GM23338 (cell line): ENCODE measurements around the gene LITAF. TPM values are rescaled to one million over a fixed set of nuclear protein-coding genes. Genes with fewer than 3 reads are reported as not detected.

ENCODE experiments used
- ATAC-seq: fragments of 200-7000 bp; cut with Tn5 transposase; 3 replicates; pipeline ENCODE4 v1.9.1; 2020
- DNase-seq: peaks from one replicate; pipeline ENCODE4 v3.0.0-alpha.2; 2015; ENCODE audit warnings: low spot score
- H2AFZ ChIP-seq: fragments of 200-600 bp; sonication (generic); 2 replicates; pipeline ENCODE4 v1.8.0; 2016; ENCODE audit warnings: antibody characterized with exemption, mild to moderate bottlenecking, moderate library complexity
- H3F3A ChIP-seq: fragments of 200-600 bp; sonication (generic); replicated peaks from 2 replicates; pipeline ENCODE4 v1.8.0; 2017; ENCODE audit warnings: antibody characterized with exemption, mixed run types, low read depth
- H3K27ac ChIP-seq: fragments of 200-600 bp; sonication (generic); 2 replicates; pipeline ENCODE4 v1.6.1; 2016; ENCODE audit warnings: low read depth
- H3K27me3 ChIP-seq: fragments of 200-600 bp; sonication (generic); 2 replicates; pipeline ENCODE4 v1.8.0; 2016; ENCODE audit warnings: mild to moderate bottlenecking, mixed run types, moderate library complexity; ENCODE audit not compliant: insufficient read depth
- H3K36me3 ChIP-seq: fragments of 200-600 bp; sonication (generic); 2 replicates; pipeline ENCODE4 v1.8.0; 2016; ENCODE audit warnings: mild to moderate bottlenecking; ENCODE audit not compliant: insufficient read depth
- H3K4me1 ChIP-seq: fragments of 200-600 bp; sonication (generic); 2 replicates; pipeline ENCODE4 v1.8.0; 2016; ENCODE audit warnings: mild to moderate bottlenecking, moderate library complexity; ENCODE audit not compliant: insufficient read depth
- H3K4me2 ChIP-seq: fragments of 200-600 bp; sonication (generic); 2 replicates; pipeline ENCODE4 v1.7.1; 2017; ENCODE audit warnings: mixed run types
- H3K4me3 ChIP-seq: fragments of 200-600 bp; sonication (generic); 2 replicates; pipeline ENCODE4 v1.6.1; 2016; ENCODE audit warnings: mixed run types
- H3K79me2 ChIP-seq: fragments of 200-600 bp; sonication (generic); replicated peaks from 2 replicates; pipeline ENCODE4 v1.8.0; 2017; ENCODE audit warnings: mild to moderate bottlenecking; ENCODE audit not compliant: insufficient read depth
- H3K9me2 ChIP-seq: fragments of 200-600 bp; sonication (generic); 2 replicates; pipeline ENCODE4 v1.8.0; 2017; ENCODE audit not compliant: insufficient read depth
- H4K20me1 ChIP-seq: fragments of 200-600 bp; sonication (generic); replicated peaks from 2 replicates; pipeline ENCODE4 v1.8.0; 2017; ENCODE audit warnings: mild to moderate bottlenecking; ENCODE audit not compliant: insufficient read depth
- H3K27ac Mint-ChIP-seq: 2 replicates; pipeline ENCODE4 v1.8.0; 2020; ENCODE audit warnings: inconsistent platforms, mild to moderate bottlenecking, moderate library complexity, mixed read lengths
- H3K27me3 Mint-ChIP-seq: 3 replicates; pipeline ENCODE4 v1.8.0; 2022; ENCODE audit warnings: low read depth, mild to moderate bottlenecking, moderate library complexity, mixed read lengths, inconsistent platforms; ENCODE audit not compliant: insufficient read depth, poor library complexity
- H3K36me3 Mint-ChIP-seq: 3 replicates; pipeline ENCODE4 v1.8.0; 2021; ENCODE audit warnings: low read depth, mild to moderate bottlenecking, inconsistent platforms, moderate library complexity, mixed read lengths
- H3K4me1 Mint-ChIP-seq: 3 replicates; pipeline ENCODE4 v1.8.0; 2020; ENCODE audit warnings: mild to moderate bottlenecking, inconsistent platforms, mixed read lengths
- H3K4me3 Mint-ChIP-seq: 3 replicates; pipeline ENCODE4 v1.8.0; 2021; ENCODE audit warnings: moderate library complexity, mild to moderate bottlenecking, inconsistent platforms, mixed read lengths
- H3K9me3 Mint-ChIP-seq: 3 replicates; pipeline ENCODE4 v1.8.0; 2020; ENCODE audit warnings: moderate library complexity, mild to moderate bottlenecking, inconsistent platforms, mixed read lengths
- CREB1 ChIP-seq: fragments of 250-450 bp; sonication (Bioruptor Pico); IDR thresholded peaks from 2 replicates; pipeline ENCODE4 v1.5.0; 2020; ENCODE audit warnings: low read depth, mild to moderate bottlenecking, moderate library complexity
- EZH2 ChIP-seq: fragments of 200-600 bp; sonication (generic); IDR thresholded peaks from one replicate; pipeline ENCODE4 v1.8.0; 2017; ENCODE audit warnings: antibody characterized with exemption, mild to moderate bottlenecking, low read depth; ENCODE audit not compliant: unreplicated experiment
- EZH2phosphoT487 ChIP-seq: fragments of 200-600 bp; sonication (generic); IDR thresholded peaks from one replicate; pipeline ENCODE4 v1.8.1; 2018; ENCODE audit warnings: antibody characterized with exemption; ENCODE audit not compliant: unreplicated experiment
- JUNB ChIP-seq: IDR thresholded peaks from one replicate; pipeline ENCODE4 v1.6.1; 2016; ENCODE audit warnings: antibody characterized with exemption; ENCODE audit not compliant: unreplicated experiment
- NANOG ChIP-seq: IDR thresholded peaks from 2 replicates; pipeline ENCODE4 v1.6.1; 2016; ENCODE audit warnings: antibody characterized with exemption, borderline replicate concordance
- ZNF114 ChIP-seq: fragments of 250-450 bp; sonication (Bioruptor Pico); IDR thresholded peaks from 2 replicates; pipeline ENCODE4 v1.5.0; 2020; ENCODE audit warnings: mild to moderate bottlenecking, moderate library complexity
- ZNF462 ChIP-seq: fragments of 250-450 bp; sonication (Bioruptor Pico); IDR thresholded peaks from 2 replicates; pipeline ENCODE4 v1.5.0; 2020; ENCODE audit warnings: mild to moderate bottlenecking, moderate library complexity
- polyA plus RNA-seq: library from polyadenylated mRNA; unstranded; fragments of >200 nt; fragmentation: Nextera tagmentation; extraction: Ambion mirVana; gene quantifications from 2 replicates; pipeline ENCODE4 v1.2.1, GENCODE V29; 2016
- total RNA-seq: library from RNA; depleted of rRNA; stranded (reverse); fragments of >200 nt; shearing (Covaris generic); gene quantifications from 2 replicates; pipeline ENCODE4 v1.2.3, GENCODE V29; 2014

LITAF gene
- total and polyA plus RNA-seq, 2 experiments from 2014 or later: 131 to 158 TPM

GRCh38 chr16:11605891-11606290, 19.2 kb upstream of the LITAF start:
- no peak overlapping the region for H3K27ac Mint-ChIP-seq
- H3K27ac ChIP-seq: no peak overlapping the region
- TF ChIP-seq ZNF114 (CRISPR knock-in tag) (no peak), JUNB (no peak), CREB1 (no peak), EZH2 (no peak)
- no peaks in the 10 kb centered on the region for H3K36me3 Mint-ChIP-seq
- H3K27me3 ChIP-seq: no peaks in the 10 kb centered on the region
- ATAC-seq (no peak), DNase-seq (no peak)
- no peaks in the 10 kb centered on the region for H3K9me3 Mint-ChIP-seq
- H3K4me2 ChIP-seq: no peak overlapping the region
- H4K20me1 ChIP-seq: no peaks in the 10 kb centered on the region
- peaks cover 25% of the 10 kb centered on the region for H3K4me1 Mint-ChIP-seq
- no peak overlapping the region for H2AFZ ChIP-seq
- H3K4me3 ChIP-seq: no peak overlapping the region
- H3K4me1 ChIP-seq: peaks cover 27% of the 10 kb centered on the region
- H3K4me3 Mint-ChIP-seq: no peak overlapping the region
- H3K9me2 ChIP-seq: no peaks in the 10 kb centered on the region
- H3K79me2 ChIP-seq: no peaks in the 10 kb centered on the region
- peaks cover 16% of the 10 kb centered on the region for H3K27me3 Mint-ChIP-seq
- H3K36me3 ChIP-seq: no peaks in the 10 kb centered on the region
- H3F3A ChIP-seq: 0 out of 2 replicates have a peak, but pooled peaks cover 19% of the 10 kb centered on the region

GRCh38 chr16:11605564-11605886, 18.8 kb upstream of the LITAF start:
- DNase-seq (no peak), ATAC-seq (no peak)
- no peaks in the 10 kb centered on the region for H3K36me3 ChIP-seq
- no peak overlapping the region for H3K4me2 ChIP-seq
- no peaks in the 10 kb centered on the region for H4K20me1 ChIP-seq
- TF ChIP-seq NANOG: no peak
- no peak for TF ChIP-seq ZNF462 (CRISPR knock-in tag)
- TF ChIP-seq EZH2phosphoT487: no peak
- no peaks in the 10 kb centered on the region for H3K79me2 ChIP-seq
- H3F3A ChIP-seq: 0 out of 2 replicates have a peak, but pooled peaks cover 18% of the 10 kb centered on the region
- H3K27ac ChIP-seq: no peak overlapping the region
- H3K9me3 Mint-ChIP-seq: peaks cover 4% of the 10 kb centered on the region; the same call in 1 of the 3 replicates
- H3K4me3 ChIP-seq: no peak overlapping the region
- H3K4me1 Mint-ChIP-seq: peaks cover 24% of the 10 kb centered on the region
- H3K9me2 ChIP-seq: no peaks in the 10 kb centered on the region
- peaks cover 16% of the 10 kb centered on the region for H3K27me3 Mint-ChIP-seq
- H3K4me1 ChIP-seq: peaks cover 27% of the 10 kb centered on the region
- H3K36me3 Mint-ChIP-seq: no peaks in the 10 kb centered on the region
- no peaks in the 10 kb centered on the region for H3K27me3 ChIP-seq
- H3K27ac Mint-ChIP-seq: no peak overlapping the region
- H3K4me3 Mint-ChIP-seq: no peak overlapping the region
- no peak overlapping the region for H2AFZ ChIP-seq
